HPDE6-E6E7 (cell line): ENCODE data around the gene MNAT1.
"Not testable (repeated sequence)": the region's sequence is repeated elsewhere in the genome, so short reads cannot be mapped to it uniquely, and the experiment has no call there.

Experiments used
- DNase-seq: peaks from one replicate; pipeline ENCODE4 v3.0.0; 2011; ENCODE audit warnings: missing footprints; ENCODE audit errors: extremely low spot score

The MNAT1 gene

GRCh38 chr14:60882219-60882618, 147.7 kb downstream of the MNAT1 start:
- no peak for DNase-seq

- DNase-seq = no peak
These were observed 149.6 kb downstream of the MNAT1 start for GRCh38 chr14:60884134-60884533.

GRCh38 chr14:60890636-60891035, 156.1 kb downstream of the MNAT1 start:
- DNase-seq = not testable (repeated sequence)

- no peak for DNase-seq
These were observed 159.3 kb downstream of the MNAT1 start for GRCh38 chr14:60893911-60894310.

- DNase-seq = no peak
These were observed 169.8 kb downstream of the MNAT1 start for GRCh38 chr14:60904381-60904780.

GRCh38 chr14:60905923-60906322, 171.4 kb downstream of the MNAT1 start:
- DNase-seq = no peak

GRCh38 chr14:60915781-60916180, 181.2 kb downstream of the MNAT1 start:
- DNase-seq = no peak

- no peak for DNase-seq
These were observed 187.5 kb downstream of the MNAT1 start for GRCh38 chr14:60922050-60922449.

- no peak for DNase-seq
These were observed 190.7 kb downstream of the MNAT1 start for GRCh38 chr14:60925286-60925685.

GRCh38 chr14:60926002-60926401, 191.4 kb downstream of the MNAT1 start:
- no peak for DNase-seq

- DNase-seq = no peak
These were observed 196.7 kb downstream of the MNAT1 start for GRCh38 chr14:60931218-60931617.

- no peak for DNase-seq
These were observed 199.5 kb downstream of the MNAT1 start for GRCh38 chr14:60933920-60934655.

GRCh38 chr14:60935319-60935718, 200.8 kb downstream of the MNAT1 start:
- DNase-seq = no peak

- DNase-seq = no peak
These were observed 209.1 kb downstream of the MNAT1 start for GRCh38 chr14:60943637-60944032.

- DNase-seq = no peak
These were observed 209.6 kb downstream of the MNAT1 start for GRCh38 chr14:60944204-60944603.

GRCh38 chr14:60945984-60946383, 211.4 kb downstream of the MNAT1 start:
- no peak for DNase-seq

- no peak for DNase-seq
These were observed 212.2 kb downstream of the MNAT1 start for GRCh38 chr14:60946773-60947172.

GRCh38 chr14:60951776-60952435, 217.3 kb downstream of the MNAT1 start:
- DNase-seq = no peak

- DNase-seq = no peak
These were observed 221.6 kb downstream of the MNAT1 start for GRCh38 chr14:60956202-60956601.

GRCh38 chr14:60956632-60957031, 222.1 kb downstream of the MNAT1 start:
- DNase-seq = no peak

GRCh38 chr14:60958146-60958545, 223.6 kb downstream of the MNAT1 start:
- DNase-seq = no peak

- no peak for DNase-seq
These were observed 229.2 kb downstream of the MNAT1 start for GRCh38 chr14:60963761-60964160.

GRCh38 chr14:60964904-60965303, 230.3 kb downstream of the MNAT1 start:
- no peak for DNase-seq
